Motor neuron (in vitro differentiated cells): ENCODE results near the gene ALDH1A2. TPM values are rescaled to one million over a fixed set of nuclear protein-coding genes. Genes with fewer than 3 reads are reported as not detected.
A peak's percentile ranks its signal among the peaks of the same experiment; 100 is the strongest.
"Not testable (repeated sequence)": the region's sequence is repeated elsewhere in the genome, so short reads cannot be mapped to it uniquely, and the experiment has no call there.

ENCODE experiments used
- ATAC-seq, 8 experiments: fragments of 200-7000 bp; cut with Tn5 transposase; replicated peaks in 6 of 8; 2 replicates each; pipeline ENCODE4 v1.8.0; 2021; ENCODE audit warnings: mild to moderate bottlenecking in 8 of 8, moderate library complexity in 8 of 8
- H3K27ac ChIP-seq, 2 donors: fragments of 250-450 bp; sonication (Bioruptor Pico); 2 replicates each; pipeline ENCODE4 v1.9.0; 2021; ENCODE audit warnings: antibody characterized with exemption in 2 of 2, mild to moderate bottlenecking in 2 of 2, moderate library complexity in 1 of 2
- H3K4me1 ChIP-seq, 2 donors: fragments of 250-450 bp; sonication (Bioruptor Pico); replicated peaks in 1 of 2; 2 replicates each; pipeline ENCODE4 v1.6.1; 2021; ENCODE audit warnings: antibody characterized with exemption in 2 of 2, mild to moderate bottlenecking in 2 of 2, moderate library complexity in 1 of 2
- H3K4me3 ChIP-seq, 5 donors: fragments of 250-450 bp; sonication (Bioruptor Pico); 2 replicates each; pipeline ENCODE4 v1.9.0; 2021; ENCODE audit warnings: antibody characterized with exemption in 5 of 5, mild to moderate bottlenecking in 5 of 5, moderate library complexity in 4 of 5
- WGBS, 10 experiments: fragments of 450-650 bp; shearing (Covaris generic); methylation state at CpG; one replicate each; pipeline ENCODE4 v1.0.0; 2022; 5-methylcytosine and 5-hydroxymethylcytosine counted together
- in situ Hi-C, 9 experiments: fragments of 400-800 bp; cut with MboI; loops; one replicate each; pipeline ENCODE4 v1.15.0; 2021; ENCODE audit warnings: low sequenced_read_pairs in 9 of 9, low pct_unique_long_range_greater_than_20kb in 2 of 9; ENCODE audit not compliant: unreplicated experiment in 9 of 9
- total RNA-seq, 8 experiments: library from RNA; unstranded; fragments of 300-600 nt; gene quantifications; 2 replicates each; pipeline versions ENCODE4 v1.2.3 to v1.2.4, GENCODE V29; 2022

Gene ALDH1A2
- total RNA-seq, 8 experiments from 2014 or later: 0.21 to 24.8 (median 5.4) TPM; not detected in 1

- Histone ChIP-seq H3K4me3 (no peak overlapping the region), H3K4me1 (no peaks in the 10 kb centered on the region), H3K27ac (no peak overlapping the region)
- ATAC-seq: no peak
- in situ Hi-C loops: loop anchor here in 1 of 9 experiments (25.0 kb wide), 1 partner anchor 104 kb away; no protein-coding TSS in a partner anchor
These were observed 18.0 kb upstream of the ALDH1A2 start for GRCh38 chr15:58083526-58083925.

- WGBS, 10 experiments: 20 to 100% (median 75%) methylated on average over 1 to 4 of the region's 4 CpGs; no CpG with 5 or more reads in 2 of the 10 experiments
- in situ Hi-C loops: loop anchor here in 1 of 9 experiments (25.0 kb wide), 1 partner anchor 105 kb away; no protein-coding TSS in a partner anchor
- Histone ChIP-seq H3K4me1 (no peaks in the 10 kb centered on the region), H3K4me3 (no peak overlapping the region), H3K27ac (no peak overlapping the region)
- no peak for ATAC-seq
These were observed 16.4 kb upstream of the ALDH1A2 start for GRCh38 chr15:58081891-58082290.

DNA sequence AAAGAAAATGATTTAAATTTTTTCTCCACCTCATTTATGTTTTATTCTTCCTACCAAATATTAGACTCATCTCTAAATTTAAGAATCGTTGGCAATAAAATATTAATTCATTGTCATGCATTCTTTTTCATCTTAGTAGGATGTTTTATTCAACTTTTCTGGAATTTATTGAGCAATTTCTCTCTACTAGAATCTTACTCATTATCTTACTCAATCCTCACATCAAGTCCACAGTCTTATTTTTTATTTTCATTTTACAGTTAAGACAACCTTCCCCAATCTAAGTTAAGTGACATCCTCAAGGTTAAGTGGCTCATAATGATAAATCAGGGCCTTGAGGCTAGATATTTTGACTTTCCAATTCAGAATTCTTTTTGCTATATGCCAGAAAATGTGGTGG, 15.9 kb upstream of the ALDH1A2 start:
- 0 to 85% (median 39%) methylated on average over 1 of the region's 1 CpG; no CpG with 5 or more reads in 2 of the 10 experiments for WGBS, 10 experiments
- in situ Hi-C loops: loop anchor here in 1 of 9 experiments (25.0 kb wide), 1 partner anchor 106 kb away; no protein-coding TSS in a partner anchor
- no peaks in the 10 kb centered on the region for H3K4me1 ChIP-seq
- ATAC-seq: no peak
- no peak overlapping the region for H3K27ac ChIP-seq
- H3K4me3 ChIP-seq: no peak overlapping the region

GRCh38 chr15:58080959-58081358, 15.4 kb upstream of the ALDH1A2 start:
- not testable (repeated sequence) for H3K4me3 ChIP-seq, ATAC-seq, H3K4me1 ChIP-seq, H3K27ac ChIP-seq
- in situ Hi-C loops: loop anchor here in 1 of 9 experiments (25.0 kb wide), 1 partner anchor 106 kb away; no protein-coding TSS in a partner anchor
- 80 to 100% (median 91%) methylated on average over 1 to 5 of the region's 5 CpGs; no CpG with 5 or more reads in 4 of the 10 experiments for WGBS, 10 experiments

GRCh38 chr15:58080398-58080797, 14.9 kb upstream of the ALDH1A2 start:
- WGBS, 10 experiments: 5 to 100% (median 60%) methylated on average over 2 to 8 of the region's 8 CpGs
- Histone ChIP-seq H3K4me1 (no peaks in the 10 kb centered on the region), H3K4me3 (no peak overlapping the region), H3K27ac (no peak overlapping the region)
- no peak for ATAC-seq
- in situ Hi-C loops: loop anchor here in 1 of 9 experiments (25.0 kb wide), 1 partner anchor 107 kb away; no protein-coding TSS in a partner anchor

- Histone ChIP-seq H3K4me3 (no peak overlapping the region), H3K27ac (no peak overlapping the region), H3K4me1 (no peaks in the 10 kb centered on the region)
- in situ Hi-C loops: loop anchor here in 1 of 9 experiments (25.0 kb wide), 1 partner anchor 109 kb away; no protein-coding TSS in a partner anchor
- no peak for ATAC-seq
These were observed 13.1 kb upstream of the ALDH1A2 start for GRCh38 chr15:58078591-58078990.

GRCh38 chr15:58077427-58077826, 11.9 kb upstream of the ALDH1A2 start:
- in situ Hi-C loops: loop anchor here in 1 of 9 experiments (25.0 kb wide), 1 partner anchor 110 kb away; no protein-coding TSS in a partner anchor
- Histone ChIP-seq H3K4me3 (no peak overlapping the region), H3K4me1 (no peaks in the 10 kb centered on the region), H3K27ac (no peak overlapping the region)
- ATAC-seq: no peak
- WGBS, 10 experiments: 0 to 86% (median 25%) methylated on average over 1 of the region's 1 CpG; no CpG with 5 or more reads in 4 of the 10 experiments

GRCh38 chr15:58074452-58074851, 8.9 kb upstream of the ALDH1A2 start:
- no peak for ATAC-seq
- H3K4me3 ChIP-seq: no peak overlapping the region
- in situ Hi-C loops: loop anchor here in 5 of 9 experiments (25.0 kb wide), 3 partner anchors 212 to 512 kb away; no protein-coding TSS in a partner anchor
- no peaks in the 10 kb centered on the region for H3K4me1 ChIP-seq
- 71 to 100% (median 91%) methylated on average over 1 to 2 of the region's 2 CpGs; no CpG with 5 or more reads in 6 of the 10 experiments for WGBS, 10 experiments
- no peak overlapping the region for H3K27ac ChIP-seq

DNA sequence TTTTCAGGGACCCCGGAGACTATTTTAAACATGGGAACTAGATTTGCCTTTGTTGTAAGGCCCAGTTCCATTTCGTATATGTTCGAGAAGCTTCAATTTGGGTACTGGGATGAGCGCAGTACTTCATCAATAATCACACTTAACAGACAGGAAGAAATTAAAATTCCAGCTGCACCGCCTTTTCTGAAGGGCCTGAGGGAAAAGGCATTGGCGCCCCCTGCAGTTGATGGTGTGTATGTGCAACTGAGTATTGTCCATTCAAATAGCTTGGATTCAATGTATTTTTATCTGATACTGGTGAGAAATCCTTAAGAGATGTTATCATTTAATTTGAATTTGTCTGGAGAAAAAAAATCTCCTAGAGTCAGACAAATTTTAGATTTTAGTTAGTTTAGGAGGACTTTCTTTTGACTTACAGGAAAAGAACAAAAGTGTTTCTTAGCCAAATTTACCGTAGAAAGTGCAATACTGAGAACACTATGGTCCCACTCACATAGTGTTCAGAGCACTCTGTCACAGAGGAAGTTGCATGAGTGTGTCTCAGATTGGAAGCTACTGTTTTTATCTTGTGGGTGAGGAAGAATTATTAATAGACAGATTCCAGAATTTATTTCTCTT, 5.4 kb upstream of the ALDH1A2 start:
- H3K4me3 ChIP-seq: no peak overlapping the region
- no peak overlapping the region for H3K27ac ChIP-seq
- WGBS, 10 experiments: 20 to 100% (median 29%) methylated on average over 1 to 7 of the region's 7 CpGs; no CpG with 5 or more reads in 1 of the 10 experiments
- in situ Hi-C loops: loop anchor here in 5 of 9 experiments (25.0 kb wide), 3 partner anchors 209 to 509 kb away; no protein-coding TSS in a partner anchor
- no peaks in the 10 kb centered on the region for H3K4me1 ChIP-seq
- ATAC-seq: peak in 3 of 8 experiments; percentile 29 to 41 (median 33)

GRCh38 chr15:58069008-58069407, 3.5 kb upstream of the ALDH1A2 start:
- Histone ChIP-seq H3K4me1 (no peaks in the 10 kb centered on the region), H3K27ac (no peak overlapping the region), H3K4me3 (no peak overlapping the region)
- in situ Hi-C loops: loop anchor here in 5 of 9 experiments (5.0 to 25.0 kb wide), 5 partner anchors 202 to 507 kb away; no protein-coding TSS in a partner anchor
- 48 to 100% (median 85%) methylated on average over 1 to 5 of the region's 5 CpGs; no CpG with 5 or more reads in 2 of the 10 experiments for WGBS, 10 experiments
- ATAC-seq: no peak

DNA sequence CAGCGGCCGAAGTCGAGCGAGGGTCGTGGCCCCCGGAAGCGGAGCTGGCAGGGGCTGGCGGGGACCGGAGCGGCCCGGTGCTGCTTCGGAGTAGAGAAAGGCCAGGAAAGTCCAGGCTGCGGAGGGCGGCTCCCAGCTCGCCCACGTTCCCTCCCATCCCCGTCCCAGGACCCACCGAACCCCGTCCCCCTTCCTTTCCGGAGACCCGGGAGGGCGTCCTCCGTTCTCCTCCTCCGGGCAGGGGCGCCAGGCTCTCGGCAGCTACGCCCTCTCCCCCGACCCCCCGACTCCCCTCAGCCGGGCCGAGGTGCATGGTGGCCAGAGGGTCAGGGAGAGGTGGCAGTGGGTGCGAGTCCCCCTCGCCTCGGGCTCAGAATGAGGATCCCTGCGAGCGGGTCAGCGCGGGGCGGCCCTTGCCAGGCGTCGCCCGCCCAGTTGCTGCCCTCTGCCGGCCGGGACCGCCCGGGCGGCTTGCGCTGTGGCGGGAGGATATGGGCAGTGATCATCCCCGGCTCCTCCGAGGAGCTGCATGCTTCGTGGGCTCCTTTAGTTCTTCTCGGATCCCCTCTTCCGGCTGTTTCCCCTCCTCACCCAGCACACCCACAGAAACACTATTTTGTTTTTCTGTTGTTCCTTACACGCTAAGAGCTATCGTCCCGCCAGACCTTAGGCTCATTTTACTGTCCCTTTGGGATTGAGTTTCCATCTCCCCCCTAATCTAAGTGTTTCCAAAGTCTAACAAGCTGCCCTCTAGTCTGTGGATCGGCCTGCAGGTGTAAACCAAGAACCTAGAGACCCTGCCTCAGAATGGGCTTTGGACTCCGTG, 744 bp upstream of the ALDH1A2 start:
- in situ Hi-C loops: loop anchor here in 5 of 9 experiments (5.0 to 25.0 kb wide), 5 partner anchors 199 to 504 kb away; no protein-coding TSS in a partner anchor
- Histone ChIP-seq H3K27ac (no peak overlapping the region), H3K4me3 (peak overlapping the region; percentile 16 to 43 (median 30)), H3K4me1 (no peaks in the 10 kb centered on the region)
- 10 to 69% (median 33%) methylated on average over 1 to 14 of the region's 59 CpGs; no CpG with 5 or more reads in 1 of the 10 experiments for WGBS, 10 experiments
- peak; percentile 82 to 100 (median 96) for ATAC-seq

DNA sequence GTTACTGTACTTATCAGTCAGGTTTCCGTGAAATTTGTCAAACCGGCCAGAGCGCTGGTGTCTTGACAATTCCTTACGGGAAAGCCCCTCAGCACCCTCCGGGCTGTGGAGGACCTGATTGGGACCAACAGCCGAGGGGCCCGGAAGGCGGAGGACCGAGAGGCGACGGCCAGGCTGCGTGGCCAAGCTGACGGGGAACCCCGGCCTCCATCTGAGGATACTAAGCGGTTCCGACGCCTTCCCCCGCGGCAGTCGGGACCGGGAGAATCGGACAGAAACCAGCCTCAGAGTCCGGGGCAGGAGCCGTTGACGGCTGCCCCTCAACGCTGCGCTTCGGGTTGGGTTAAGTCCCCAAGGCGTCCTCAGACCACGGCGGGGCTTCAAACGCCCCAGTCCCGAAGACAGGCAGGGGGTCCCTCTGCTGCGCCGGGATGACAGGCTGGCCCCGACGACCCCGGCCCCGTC, 499 bp downstream of the ALDH1A2 start:
- H3K4me1 ChIP-seq: no peaks in the 10 kb centered on the region
- H3K4me3 ChIP-seq: peak overlapping the region in 3 of 5 donors; percentile 18 to 43 (median 41)
- 0 to 20% (median 7%) methylated on average over 1 to 16 of the region's 39 CpGs; no CpG with 5 or more reads in 3 of the 10 experiments for WGBS, 10 experiments
- no peak overlapping the region for H3K27ac ChIP-seq
- peak in 2 of 8 experiments; percentile 3 to 7 for ATAC-seq
- in situ Hi-C loops: loop anchor here in 5 of 9 experiments (5.0 to 25.0 kb wide), 5 partner anchors 198 to 503 kb away; no protein-coding TSS in a partner anchor
